IMR-90 (cell line): ENCODE measurements around the gene TP53I11. TPM values are rescaled to one million over a fixed set of nuclear protein-coding genes. Genes with fewer than 3 reads are reported as not detected.
A peak's percentile ranks its signal among the peaks of the same experiment; 100 is the strongest.

Source experiments
- ATAC-seq: fragments of 200-7000 bp; cut with Tn5 transposase; 2 replicates; pipeline ENCODE4 v1.9.1; 2020; ENCODE audit warnings: low read depth, mild to moderate bottlenecking, moderate library complexity
- BruUV-seq: library from RNA; stranded (reverse); fragments of 400-500 nt; replicated peaks from 2 replicates; lab custom pipeline; 2021; lab: Mats Ljungman, UMichigan
- CTCF ChIA-PET: fragments of 300-600 bp; formaldehyde crosslinking; extraction: SDS; loops from one replicate; lab custom pipeline; 2021; ENCODE audit warnings: antibody characterized with exemption; lab: Yijun Ruan, JAX
- POLR2A ChIA-PET: fragments of 300-600 bp; sonication (Branson Sonifier 250); formaldehyde crosslinking; loops from one replicate; lab custom pipeline; 2022; ENCODE audit warnings: antibody characterized with exemption; ENCODE audit not compliant: unreplicated experiment; lab: Charles Lee
- DNase-seq: peaks from one replicate; pipeline ENCODE4 v3.0.0; 2013
- H2AFZ ChIP-seq: replicated peaks from 2 replicates; pipeline ENCODE3; 2013; ENCODE audit warnings: low read length, mild to moderate bottlenecking; ENCODE audit not compliant: poor library complexity
- H2AK5ac ChIP-seq: 2 replicates; pipeline ENCODE4 v1.6.1; 2013; ENCODE audit warnings: low read depth, low read length, inconsistent platforms
- H2AK9ac ChIP-seq: replicated peaks from 2 replicates; pipeline ENCODE3; 2013; ENCODE audit warnings: mild to moderate bottlenecking, low read depth, low read length, moderate library complexity; ENCODE audit not compliant: poor library complexity
- H2BK120ac ChIP-seq: 2 replicates; pipeline ENCODE4 v1.6.1; 2013; ENCODE audit warnings: low read depth, low read length, inconsistent platforms
- H2BK15ac ChIP-seq: 3 replicates; pipeline ENCODE4 v1.6.1; 2013; ENCODE audit warnings: low read depth, low read length, inconsistent platforms
- H2BK20ac ChIP-seq: 2 replicates; pipeline ENCODE4 v1.6.1; 2013; ENCODE audit warnings: low read depth, mild to moderate bottlenecking, inconsistent platforms, low read length, moderate library complexity
- H2BK5ac ChIP-seq: 2 replicates; pipeline ENCODE4 v1.6.1; 2013; ENCODE audit warnings: mild to moderate bottlenecking, low read depth, low read length, inconsistent platforms; ENCODE audit not compliant: poor library complexity, severe bottlenecking
- H3K14ac ChIP-seq: replicated peaks from 2 replicates; pipeline ENCODE4 v1.6.1; 2013; ENCODE audit warnings: low read depth, low read length, inconsistent platforms
- H3K18ac ChIP-seq: 2 replicates; pipeline ENCODE4 v1.6.1; 2013; ENCODE audit warnings: low read depth, low read length, control low read depth
- H3K23ac ChIP-seq: 2 replicates; pipeline ENCODE4 v1.6.1; 2013; ENCODE audit warnings: low read depth, low read length, inconsistent platforms
- H3K27ac ChIP-seq: 2 replicates; pipeline ENCODE4 v1.5.1; 2013; ENCODE audit warnings: mild to moderate bottlenecking, control low read depth, low read length; ENCODE audit not compliant: insufficient read depth
- H3K27me3 ChIP-seq: 2 replicates; pipeline ENCODE4 v1.6.1; 2013; ENCODE audit warnings: low read length; ENCODE audit not compliant: control insufficient read depth, insufficient read depth
- H3K36me3 ChIP-seq: 2 replicates; pipeline ENCODE4 v1.6.1; 2013; ENCODE audit warnings: low read length, mixed read lengths; ENCODE audit not compliant: control insufficient read depth, insufficient read depth
- H3K4ac ChIP-seq: 2 replicates; pipeline ENCODE4 v1.6.1; 2013; ENCODE audit warnings: low read depth, low read length, inconsistent platforms
- H3K4me1 ChIP-seq: 2 replicates; pipeline ENCODE4 v1.6.1; 2013; ENCODE audit warnings: low read length, mixed read lengths; ENCODE audit not compliant: control insufficient read depth, insufficient read depth
- H3K4me2 ChIP-seq: 2 replicates; pipeline ENCODE4 v1.6.1; 2013; ENCODE audit warnings: low read depth, mild to moderate bottlenecking, control low read depth, low read length, moderate library complexity
- H3K4me3 ChIP-seq: 2 replicates; pipeline ENCODE4 v1.5.1; 2013; ENCODE audit warnings: low read depth, mild to moderate bottlenecking, control low read depth, low read length, moderate library complexity; ENCODE audit not compliant: insufficient read depth
- H3K56ac ChIP-seq: 2 replicates; pipeline ENCODE4 v1.6.1; 2013; ENCODE audit warnings: low read length, inconsistent platforms; ENCODE audit not compliant: insufficient read depth; ENCODE audit errors: extremely low read depth
- H3K79me1 ChIP-seq, 2 experiments: 2 replicates each; pipeline ENCODE4 v1.6.1; 2013; ENCODE audit warnings: low read length in 2 of 2, inconsistent platforms in 1 of 2, low read depth in 1 of 2
- H3K9ac ChIP-seq: 2 replicates; pipeline ENCODE4 v1.6.1; 2013; ENCODE audit warnings: low read depth, low read length, control low read depth
- H3K9me1 ChIP-seq: 2 replicates; pipeline ENCODE4 v1.6.1; 2013; ENCODE audit warnings: low read length, inconsistent platforms; ENCODE audit not compliant: insufficient read depth
- H3K9me3 ChIP-seq: 2 replicates; pipeline ENCODE4 v1.6.1; 2013; ENCODE audit warnings: low read length; ENCODE audit not compliant: control insufficient read depth, insufficient read depth
- H4K20me1 ChIP-seq: 2 replicates; pipeline ENCODE4 v1.6.1; 2013; ENCODE audit warnings: low read length, inconsistent platforms; ENCODE audit not compliant: insufficient read depth
- H4K5ac ChIP-seq: 2 replicates; pipeline ENCODE4 v1.6.1; 2013; ENCODE audit warnings: mild to moderate bottlenecking, low read depth, low read length, control low read depth
- H4K8ac ChIP-seq, 2 experiments: 2 replicates each; pipeline ENCODE4 v1.6.1; 2013; ENCODE audit warnings: low read depth in 2 of 2, low read length in 2 of 2, control low read depth in 1 of 2, inconsistent platforms in 1 of 2
- H4K91ac ChIP-seq: 2 replicates; pipeline ENCODE4 v1.6.1; 2013; ENCODE audit warnings: low read depth, low read length, inconsistent platforms; ENCODE audit not compliant: insufficient read depth
- BHLHE40 ChIP-seq: fragments of 150-350 bp; IDR thresholded peaks from 2 replicates; pipeline ENCODE4 v1.6.1; 2016; ENCODE audit warnings: mild to moderate bottlenecking, low read depth, low read length
- CEBPB ChIP-seq: IDR thresholded peaks from 2 replicates; pipeline ENCODE4 v1.6.1; 2012; ENCODE audit warnings: low read depth, low read length, improper control_type of control experiment
- CTCF ChIP-seq: conservative IDR thresholded peaks from 2 replicates; pipeline ENCODE4 v1.5.1; 2012; ENCODE audit warnings: mild to moderate bottlenecking, low read depth, low read length, improper control_type of control experiment
- ELK1 ChIP-seq: fragments of 150-350 bp; IDR thresholded peaks from 2 replicates; pipeline ENCODE4 v1.6.1; 2016; ENCODE audit warnings: low read depth, mild to moderate bottlenecking, low read length, moderate library complexity, borderline replicate concordance
- FOS ChIP-seq: fragments of 150-350 bp; IDR thresholded peaks from 2 replicates; pipeline ENCODE4 v1.6.1; 2016; ENCODE audit warnings: low read depth, low read length
- MAFK ChIP-seq: IDR thresholded peaks from 2 replicates; pipeline ENCODE4 v1.6.1; 2012; ENCODE audit warnings: low read depth, low read length, improper control_type of control experiment
- MXI1 ChIP-seq: IDR thresholded peaks from 2 replicates; pipeline ENCODE4 v1.6.1; 2012; ENCODE audit warnings: low read depth, mild to moderate bottlenecking, low read length, moderate library complexity, borderline replicate concordance
- NFE2L2 ChIP-seq: fragments of 150-350 bp; IDR thresholded peaks from 2 replicates; pipeline ENCODE4 v1.6.1; 2016; ENCODE audit warnings: low read depth, mild to moderate bottlenecking, low read length
- POLR2A ChIP-seq: IDR thresholded peaks from 2 replicates; pipeline ENCODE4 v1.6.1; 2012; ENCODE audit warnings: mild to moderate bottlenecking, low read depth, low read length
- RAD21 ChIP-seq: IDR thresholded peaks from 2 replicates; pipeline ENCODE4 v1.6.1; 2012; ENCODE audit warnings: low read length, improper control_type of control experiment
- RCOR1 ChIP-seq: IDR thresholded peaks from 2 replicates; pipeline ENCODE4 v1.6.1; 2012; ENCODE audit warnings: mild to moderate bottlenecking, low read length, improper control_type of control experiment; ENCODE audit not compliant: insufficient replicate concordance
- RFX5 ChIP-seq: IDR thresholded peaks from 2 replicates; pipeline ENCODE4 v1.8.0; 2012; ENCODE audit warnings: low read depth, mild to moderate bottlenecking, low read length, moderate library complexity
- SMC3 ChIP-seq: fragments of 150-350 bp; IDR thresholded peaks from 2 replicates; pipeline ENCODE4 v1.6.1; 2016; ENCODE audit warnings: low read depth, mild to moderate bottlenecking, antibody characterized with exemption, low read length, moderate library complexity
- USF2 ChIP-seq: fragments of 150-350 bp; IDR thresholded peaks from 2 replicates; pipeline ENCODE4 v1.6.1; 2017; ENCODE audit warnings: mild to moderate bottlenecking, antibody characterized with exemption, low read length, low read depth
- WGBS, 2 experiments: methylation state at CpG; one replicate each; pipeline versions ENCODE4 v1.1.5 to v1.1.7; 2013; ENCODE audit warnings: missing lambda C conversion rate in 2 of 2; ENCODE audit not compliant: insufficient read length in 1 of 2; ENCODE audit errors: extremely low coverage in 2 of 2; 5-methylcytosine and 5-hydroxymethylcytosine counted together
- dilution Hi-C: fragments of 300-500 bp; cut with HindIII; formaldehyde crosslinking; loops from one replicate; pipeline ENCODE4 v1.14.3; 2018; ENCODE audit warnings: low sequenced_read_pairs; ENCODE audit not compliant: unreplicated experiment
- in situ Hi-C: fragments of 300-500 bp; cut with MboI; formaldehyde crosslinking; loops from 3 replicates; pipeline ENCODE4 v1.14.3; 2019; ENCODE audit warnings: low sequenced_read_pairs, inconsistent platforms, mixed read lengths
- intact Hi-C: fragments of 100-400 bp; cut with micrococcal nuclease; formaldehyde crosslinking; loops from 2 replicates; pipeline ENCODE4 v1.10.0; 2022
- polyA plus RNA-seq, 3 experiments: library from polyadenylated mRNA; depleted of rRNA; stranded (reverse); fragments of >200 nt; gene quantifications; 2 replicates each; pipeline ENCODE4 v1.2.3, GENCODE V29; 2012; ENCODE audit warnings: low replicate concordance in 1 of 3
- total RNA-seq: library from RNA; depleted of rRNA; stranded (reverse); fragments of >200 nt; gene quantifications from 2 replicates; pipeline ENCODE4 v1.2.3, GENCODE V29; 2012

Gene TP53I11
- total and polyA plus RNA-seq, 2 of the 4 experiments (the other 2 are of a cell fraction): 3.9 to 22.0 TPM

DNA sequence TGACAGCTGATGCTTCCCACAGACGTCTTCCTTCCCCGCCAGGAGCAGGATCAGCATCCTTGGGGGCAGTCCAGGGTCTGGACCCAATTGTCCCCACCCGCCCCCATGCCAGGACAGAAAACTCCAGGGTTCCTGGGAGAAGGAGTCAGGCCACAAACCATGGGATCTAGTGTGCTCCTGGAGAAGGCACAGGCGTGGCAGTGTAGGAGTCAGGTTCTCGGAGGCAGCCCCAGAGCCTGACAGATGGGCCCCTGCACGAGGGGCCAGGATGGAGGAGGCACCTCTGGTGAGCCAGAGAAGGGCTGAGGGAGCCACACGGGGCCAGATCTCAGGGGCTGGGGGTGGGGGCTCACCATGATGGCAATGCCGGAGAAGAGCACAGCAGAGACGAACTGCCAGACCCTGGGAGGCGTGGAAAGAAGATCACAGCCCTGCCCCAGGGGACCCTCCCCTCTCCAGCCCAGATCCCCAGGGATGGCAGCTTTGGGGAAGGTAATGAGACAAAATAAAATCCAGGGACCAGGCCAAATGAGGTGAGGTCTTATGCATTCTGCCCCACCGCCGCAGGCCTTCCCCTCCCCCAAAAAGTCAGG, 13.6 kb downstream of the TP53I11 start:
- Histone ChIP-seq H3K23ac (no peak overlapping the region), H4K8ac (no peak overlapping the region), H3K27ac (no peak overlapping the region), H2BK120ac (no peak overlapping the region), H3K9me1 (peaks cover 4% of the 10 kb centered on the region), H2BK20ac (no peak overlapping the region), H3K4me1 (no peaks in the 10 kb centered on the region; the same call in 1 of the 2 replicates), H3K4ac (no peak overlapping the region), H3K14ac (no peak overlapping the region), H3K4me2 (no peak overlapping the region), H3K4me3 (no peak overlapping the region), H2AK5ac (no peak overlapping the region), H3K79me1 (peaks cover 3 to 4% of the 10 kb centered on the region in 2 experiments), H2AK9ac (no peak overlapping the region), H3K36me3 (peaks cover 40% of the 10 kb centered on the region; the same call in 1 of the 2 replicates), H4K20me1 (peaks cover 27% of the 10 kb centered on the region), H3K27me3 (no peaks in the 10 kb centered on the region), H2BK15ac (no peak overlapping the region), H3K56ac (no peak overlapping the region), H3K18ac (no peak overlapping the region), H3K9me3 (no peaks in the 10 kb centered on the region), H2AFZ (peak overlapping the region; percentile 71), H3K9ac (no peak overlapping the region), H4K91ac (no peak overlapping the region), H4K5ac (no peak overlapping the region), H2BK5ac (no peak overlapping the region)
- WGBS, 2 experiments: 96% methylated on average over 5 of the region's 12 CpGs; no CpG with 5 or more reads in 1 of the 2 experiments
- ChIA-PET CTCF (interaction anchor here (0.6 to 1.8 kb wide), 14 partner anchors 9 to 370 kb away, joined by 3 to 70 read pairs (median 3); no protein-coding TSS in a partner anchor), POLR2A (interaction anchor here (0.6 kb wide), 1 partner anchor 21 kb away, joined by 3 read pairs; no protein-coding TSS in a partner anchor)
- intact Hi-C loops: loop anchor here (1.0 to 2.0 kb wide), 3 partner anchors 166 to 356 kb away; partner anchors contain the start of gene PRDM11
- dilution Hi-C loops: no loop called here
- no TSS peak for BruUV-seq
- peak; percentile 6; the same call in 1 of the 2 replicates for ATAC-seq
- no peak for TF ChIP-seq RFX5
- TF ChIP-seq MAFK: no peak
- no peak for TF ChIP-seq RAD21
- no peak for TF ChIP-seq FOS
- TF ChIP-seq NFE2L2: no peak
- TF ChIP-seq POLR2A: no peak
- TF ChIP-seq ELK1: no peak
- TF ChIP-seq MXI1: no peak
- no peak for TF ChIP-seq CTCF
- no peak for TF ChIP-seq RCOR1
- TF ChIP-seq CEBPB: no peak
- no peak for TF ChIP-seq SMC3
- no peak for TF ChIP-seq BHLHE40
- TF ChIP-seq USF2: no peak
- in situ Hi-C loops: loop anchor here (10.0 kb wide), 1 partner anchor 358 kb away; no protein-coding TSS in a partner anchor
- no peak for DNase-seq
